Kidney (tissue), 14 donors: ENCODE measurements around the gene ORC3. TPM values are rescaled to one million over a fixed set of nuclear protein-coding genes. Genes with fewer than 3 reads are reported as not detected.
"Not testable (repeated sequence)": the region's sequence is repeated elsewhere in the genome, so short reads cannot be mapped to it uniquely, and the experiment has no call there.

Experiments
- DNase-seq, 5 donors: peaks; one replicate each; pipeline ENCODE4 v3.0.0-alpha.2; 2013 to 2020
- FAIRE-seq: peaks from 2 replicates; lab custom pipeline; 2012; peaks lifted over from hg19 to GRCh38; lab: Jason Lieb, UNC
- H3K27ac ChIP-seq, 2 donors: one replicate each; pipeline ENCODE4 v1.7.0; 2013; ENCODE audit warnings: low read depth in 2 of 2, low read length in 2 of 2, inconsistent platforms in 1 of 2
- H3K27me3 ChIP-seq: one replicate; pipeline ENCODE4 v1.7.1; 2013; ENCODE audit warnings: low read length, inconsistent platforms; ENCODE audit not compliant: control insufficient read depth, insufficient read depth
- H3K36me3 ChIP-seq, 3 donors: one replicate each; pipeline versions ENCODE4 v1.7.0 to v1.7.1; 2013; ENCODE audit warnings: low read length in 3 of 3, control low read depth in 1 of 3, inconsistent platforms in 1 of 3; ENCODE audit not compliant: insufficient read depth in 3 of 3, control insufficient read depth in 2 of 3
- H3K4me1 ChIP-seq, 3 donors: one replicate each; pipeline versions ENCODE4 v1.7.0 to v1.7.1; 2013; ENCODE audit warnings: low read length in 3 of 3, inconsistent platforms in 1 of 3, low read depth in 1 of 3; ENCODE audit not compliant: control insufficient read depth in 2 of 3, insufficient read depth in 2 of 3
- H3K4me3 ChIP-seq, 3 donors: one replicate each; pipeline versions ENCODE4 v1.7.0 to v1.8.1; 2013; ENCODE audit warnings: low read length in 3 of 3, control low read depth in 1 of 3, inconsistent platforms in 1 of 3
- H3K9ac ChIP-seq, 3 donors: one replicate each; pipeline versions ENCODE4 v1.7.0 to v1.7.1; 2013; ENCODE audit warnings: low read length in 3 of 3, control low read depth in 1 of 3, inconsistent platforms in 1 of 3
- H3K9me3 ChIP-seq, 3 donors: one replicate each; pipeline versions ENCODE4 v1.7.0 to v1.7.1; 2013; ENCODE audit warnings: low read length in 3 of 3, control low read depth in 1 of 3, inconsistent platforms in 1 of 3; ENCODE audit not compliant: control insufficient read depth in 2 of 3, insufficient read depth in 1 of 3
- intact Hi-C: fragments of 100-400 bp; cut with DNase I; formaldehyde crosslinking; loops from one replicate; pipeline ENCODE4 v1.11.1; 2022
- polyA plus RNA-seq: library from polyadenylated mRNA; stranded (reverse); fragments of 350-450 nt; fragmentation: Illumina TruSeq; extraction: RNeasy Lipid Tissue Mini Kit (QIAGEN cat#74804); gene quantifications from one replicate; pipeline ENCODE4 v1.2.3, GENCODE V29; 2014; ENCODE audit warnings: low read depth, low replicate concordance; ENCODE audit not compliant: insufficient read depth
- total RNA-seq: library from RNA; stranded (reverse); fragmentation: NEBNext Ultra II Directional; extraction: Animal tissue kit (Norgen Biotek cat#: 25700); gene quantifications from one replicate; pipeline ENCODE4 v1.2.1, GENCODE V29; 2021
- TF ChIP-seq, protein P1 (sequence below): IDR thresholded peaks from 3 replicates; pipeline ENCODE4 v1.5.1; 2012; ENCODE audit warnings: mild to moderate bottlenecking, moderate library complexity, borderline replicate concordance; ENCODE audit not compliant: insufficient read depth; ENCODE audit errors: extremely low read depth
- donor health status: control.
- donor health status: control.
- donor health status: control.
- donor health status: control.
- donor health status: control.
- donor health status: DM: yes; HTN: yes; CAD: no.
- donor health status: Normal renal cell carcinoma (clear cell type).

Gene ORC3
- total and polyA plus RNA-seq, 2 donors from 2014 or later, result 16.4 to 22.7 TPM

DNA sequence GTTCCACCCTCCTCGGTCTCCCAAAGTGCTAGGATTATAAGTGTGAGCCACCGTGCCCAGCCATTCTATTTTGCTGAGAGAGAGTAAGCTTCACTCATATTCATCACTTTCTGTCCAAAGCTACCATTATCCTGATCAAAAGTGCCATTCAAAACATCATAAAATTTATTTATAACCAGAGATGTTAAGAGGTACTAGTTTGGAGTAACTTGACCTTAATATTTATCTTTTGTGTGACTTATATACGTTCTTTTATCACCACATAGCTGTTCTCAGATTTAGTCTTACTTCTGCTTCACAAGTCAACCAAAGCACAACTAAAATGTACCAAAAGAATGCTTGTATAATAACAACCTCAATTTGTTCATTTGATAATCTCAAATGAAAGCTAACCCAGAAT lies 94.0 kb downstream of the ORC3 start:
- FAIRE-seq, result no peak
- no peak overlapping the region for H3K9ac ChIP-seq
- no peaks in the 10 kb centered on the region for H3K9me3 ChIP-seq
- no peaks in the 10 kb centered on the region for H3K27me3 ChIP-seq
- no peak for DNase-seq
- H3K4me3 ChIP-seq, result no peak overlapping the region
- peaks cover 0 to 2% (median 0%) of the 10 kb centered on the region in 3 donors for H3K36me3 ChIP-seq
- intact Hi-C loops, result no loop called here
- H3K27ac ChIP-seq, result no peak overlapping the region
- TF ChIP-seq, protein P1, sequence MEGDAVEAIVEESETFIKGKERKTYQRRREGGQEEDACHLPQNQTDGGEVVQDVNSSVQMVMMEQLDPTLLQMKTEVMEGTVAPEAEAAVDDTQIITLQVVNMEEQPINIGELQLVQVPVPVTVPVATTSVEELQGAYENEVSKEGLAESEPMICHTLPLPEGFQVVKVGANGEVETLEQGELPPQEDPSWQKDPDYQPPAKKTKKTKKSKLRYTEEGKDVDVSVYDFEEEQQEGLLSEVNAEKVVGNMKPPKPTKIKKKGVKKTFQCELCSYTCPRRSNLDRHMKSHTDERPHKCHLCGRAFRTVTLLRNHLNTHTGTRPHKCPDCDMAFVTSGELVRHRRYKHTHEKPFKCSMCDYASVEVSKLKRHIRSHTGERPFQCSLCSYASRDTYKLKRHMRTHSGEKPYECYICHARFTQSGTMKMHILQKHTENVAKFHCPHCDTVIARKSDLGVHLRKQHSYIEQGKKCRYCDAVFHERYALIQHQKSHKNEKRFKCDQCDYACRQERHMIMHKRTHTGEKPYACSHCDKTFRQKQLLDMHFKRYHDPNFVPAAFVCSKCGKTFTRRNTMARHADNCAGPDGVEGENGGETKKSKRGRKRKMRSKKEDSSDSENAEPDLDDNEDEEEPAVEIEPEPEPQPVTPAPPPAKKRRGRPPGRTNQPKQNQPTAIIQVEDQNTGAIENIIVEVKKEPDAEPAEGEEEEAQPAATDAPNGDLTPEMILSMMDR, result no peak
- H3K4me1 ChIP-seq, result peaks cover 0 to 14% (median 2%) of the 10 kb centered on the region in 3 donors

DNA sequence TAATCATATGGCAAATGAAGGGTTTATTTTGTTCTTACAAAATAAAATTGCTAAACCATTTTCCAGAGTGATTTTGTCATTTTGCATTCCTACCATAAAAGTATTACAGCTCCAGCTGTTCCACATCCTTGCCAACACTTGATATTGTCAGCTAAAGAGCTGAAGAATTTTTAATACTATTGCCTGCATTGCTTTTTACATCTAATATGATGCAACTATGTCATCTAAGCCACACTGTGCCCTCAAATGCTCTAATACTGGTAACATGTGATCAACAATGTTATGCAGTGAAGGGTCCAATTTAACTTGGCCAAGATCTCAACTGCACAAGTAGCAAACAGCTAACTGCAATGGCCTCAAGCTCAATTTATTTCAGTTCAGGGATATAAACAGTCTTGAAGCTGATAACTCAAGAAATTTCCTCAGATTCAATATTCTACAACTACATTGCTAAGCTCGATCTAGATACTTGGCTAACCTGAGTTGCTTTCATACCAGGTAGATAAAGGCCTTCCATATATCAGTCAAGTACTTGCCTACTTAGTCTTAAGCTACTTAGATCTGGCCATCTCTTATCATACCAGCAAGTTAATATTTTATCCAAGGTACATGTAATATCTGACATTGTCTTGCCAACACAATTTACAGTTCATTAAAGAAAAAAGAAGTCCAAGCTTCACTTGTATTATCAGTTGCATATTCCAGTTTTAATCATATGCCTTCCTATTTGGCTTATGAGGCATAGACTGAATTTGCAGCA lies 95.1 kb downstream of the ORC3 start:
- intact Hi-C loops, result no loop called here
- H3K27ac ChIP-seq, result no peak overlapping the region
- no peak overlapping the region for H3K9ac ChIP-seq
- TF ChIP-seq, protein P1, result no peak
- DNase-seq (no peak), FAIRE-seq (no peak)
- peaks cover 0 to 20% (median 5%) of the 10 kb centered on the region in 3 donors for H3K4me1 ChIP-seq
- H3K36me3 ChIP-seq, result no peaks in the 10 kb centered on the region
- H3K9me3 ChIP-seq, result no peaks in the 10 kb centered on the region
- H3K27me3 ChIP-seq, result no peaks in the 10 kb centered on the region
- H3K4me3 ChIP-seq, result no peak overlapping the region

DNA sequence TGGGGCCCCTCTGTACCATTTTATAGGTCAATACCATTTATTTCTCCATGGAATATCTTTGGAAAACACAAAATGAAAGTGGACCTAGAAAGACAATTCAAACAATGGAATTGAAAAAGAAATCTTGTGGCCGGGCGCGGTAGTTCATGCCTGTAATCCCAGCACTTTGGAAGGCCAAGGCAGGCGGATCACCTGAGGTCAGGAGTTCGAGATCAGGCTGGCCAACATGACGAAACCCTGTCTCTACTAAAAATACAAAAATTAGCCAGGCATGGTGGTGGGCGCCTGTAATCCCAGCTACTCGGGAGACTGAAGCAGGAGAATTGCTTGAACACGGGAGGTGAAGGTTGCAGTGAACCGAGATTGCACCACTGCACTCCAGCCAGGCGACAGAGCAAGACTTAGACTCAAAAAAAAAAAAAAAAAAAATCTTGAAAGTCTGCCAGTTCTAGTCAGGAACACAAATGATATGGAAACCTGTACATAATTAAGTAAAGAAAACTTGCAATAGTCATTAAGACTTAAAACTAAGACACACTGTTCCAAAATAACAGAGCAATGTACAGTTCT lies 96.8 kb downstream of the ORC3 start:
- H3K4me1 ChIP-seq, result peaks cover 0 to 20% (median 9%) of the 10 kb centered on the region in 3 donors

DNA sequence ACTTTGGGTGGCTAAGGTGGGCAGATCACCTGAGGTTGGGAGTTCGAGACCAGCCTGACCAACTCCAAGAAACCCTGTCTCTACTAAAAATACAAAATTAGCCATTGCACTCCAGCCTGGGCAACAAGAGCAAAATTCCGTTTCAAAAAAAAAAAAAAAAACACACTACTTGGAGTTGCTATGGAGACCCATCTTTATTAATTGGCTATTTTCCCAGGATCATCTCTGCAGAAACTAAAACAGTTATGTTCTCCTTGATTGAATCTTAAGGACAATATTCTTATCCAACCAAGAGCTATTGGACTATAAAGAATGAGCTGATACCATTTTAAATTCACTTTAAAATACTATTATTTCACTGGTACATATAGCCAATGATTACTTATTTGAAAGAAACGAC lies 97.4 kb downstream of the ORC3 start:
- peaks cover 0 to 20% (median 14%) of the 10 kb centered on the region in 3 donors for H3K4me1 ChIP-seq
- no peak for DNase-seq
- H3K9ac ChIP-seq, result no peak overlapping the region
- no peaks in the 10 kb centered on the region for H3K27me3 ChIP-seq
- no peak overlapping the region for H3K4me3 ChIP-seq
- intact Hi-C loops, result no loop called here
- no peak for FAIRE-seq
- H3K27ac ChIP-seq, result no peak overlapping the region
- H3K9me3 ChIP-seq, result no peaks in the 10 kb centered on the region
- TF ChIP-seq, protein P1, result no peak
- H3K36me3 ChIP-seq, result no peaks in the 10 kb centered on the region

More for the DNA sequence above, 96.8 kb downstream of the ORC3 start:
- DNase-seq, H3K9me3 ChIP-seq, H3K36me3 ChIP-seq, FAIRE-seq, H3K27me3 ChIP-seq, intact Hi-C loops, H3K4me3 ChIP-seq, H3K9ac ChIP-seq, H3K27ac ChIP-seq: not testable (repeated sequence)

DNA sequence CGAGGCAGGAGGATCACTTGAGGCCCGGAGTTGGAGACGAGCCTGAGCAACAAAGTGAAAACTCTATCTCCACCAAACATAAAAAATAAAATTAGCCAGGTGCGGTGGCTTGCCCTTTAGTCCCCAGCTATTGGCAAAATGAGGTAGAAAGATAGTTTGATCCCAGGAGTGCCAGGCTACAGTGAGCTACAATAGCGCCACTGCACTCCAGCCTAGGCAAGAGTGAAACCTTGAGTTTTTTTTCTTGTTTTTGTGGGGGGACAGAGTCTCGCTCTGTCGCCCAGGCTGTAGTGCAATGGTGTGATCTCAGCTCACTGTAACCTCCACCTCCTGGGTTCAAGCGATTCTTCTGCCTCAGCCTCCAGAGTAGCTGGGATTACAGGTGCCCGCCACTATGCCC lies 98.0 kb downstream of the ORC3 start:
- DNase-seq, H3K36me3 ChIP-seq, H3K9ac ChIP-seq, H3K4me3 ChIP-seq, H3K27ac ChIP-seq, H3K27me3 ChIP-seq, intact Hi-C loops, FAIRE-seq, H3K9me3 ChIP-seq: not testable (repeated sequence)
- H3K4me1 ChIP-seq, result peaks cover 0 to 20% (median 15%) of the 10 kb centered on the region in 3 donors
